Measurements from ENCODE around the gene AMACR.

DNA sequence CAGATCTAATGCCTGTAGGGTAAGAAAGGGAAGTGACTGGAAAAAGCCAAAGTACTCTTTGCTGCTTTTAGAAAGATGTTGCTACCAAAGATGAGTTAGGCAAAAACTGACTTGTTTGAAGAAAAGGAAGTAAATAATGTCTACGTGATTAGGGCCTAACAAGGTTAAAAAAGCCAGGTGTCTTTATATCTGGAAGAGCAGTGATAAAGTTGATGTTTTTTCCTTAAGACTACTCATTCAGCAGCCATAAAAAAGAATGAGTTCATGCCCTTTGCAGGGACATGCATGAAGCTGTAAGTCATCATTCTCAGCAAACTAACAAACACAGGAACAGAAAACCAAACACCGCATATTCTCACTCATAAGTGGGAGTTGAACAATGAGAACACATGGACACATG is 13.5 kb upstream of the AMACR start:
- TF ChIP-seq SMAD1 (IDR thresholded peaks at IDR 0.05; ENCODE audit: low read depth, partially characterized antibody): no peak
- TF ChIP-seq, protein P1, sequence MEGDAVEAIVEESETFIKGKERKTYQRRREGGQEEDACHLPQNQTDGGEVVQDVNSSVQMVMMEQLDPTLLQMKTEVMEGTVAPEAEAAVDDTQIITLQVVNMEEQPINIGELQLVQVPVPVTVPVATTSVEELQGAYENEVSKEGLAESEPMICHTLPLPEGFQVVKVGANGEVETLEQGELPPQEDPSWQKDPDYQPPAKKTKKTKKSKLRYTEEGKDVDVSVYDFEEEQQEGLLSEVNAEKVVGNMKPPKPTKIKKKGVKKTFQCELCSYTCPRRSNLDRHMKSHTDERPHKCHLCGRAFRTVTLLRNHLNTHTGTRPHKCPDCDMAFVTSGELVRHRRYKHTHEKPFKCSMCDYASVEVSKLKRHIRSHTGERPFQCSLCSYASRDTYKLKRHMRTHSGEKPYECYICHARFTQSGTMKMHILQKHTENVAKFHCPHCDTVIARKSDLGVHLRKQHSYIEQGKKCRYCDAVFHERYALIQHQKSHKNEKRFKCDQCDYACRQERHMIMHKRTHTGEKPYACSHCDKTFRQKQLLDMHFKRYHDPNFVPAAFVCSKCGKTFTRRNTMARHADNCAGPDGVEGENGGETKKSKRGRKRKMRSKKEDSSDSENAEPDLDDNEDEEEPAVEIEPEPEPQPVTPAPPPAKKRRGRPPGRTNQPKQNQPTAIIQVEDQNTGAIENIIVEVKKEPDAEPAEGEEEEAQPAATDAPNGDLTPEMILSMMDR (IDR thresholded peaks at IDR 0.05 in 2 of 3, conservative IDR thresholded peaks at IDR 0.05 in 1 of 3; ENCODE audit: control insufficient read depth in 2 of 3, extremely low read depth in 1 of 3, insufficient read depth in 1 of 3, low read depth in 3 of 3, low read length in 3 of 3): no peak
- no peak for TF ChIP-seq NR2C2 (IDR thresholded peaks at IDR 0.05; ENCODE audit: borderline replicate concordance, control insufficient read depth, insufficient read length, low read depth)

Measured in GM12878 (cell line).